Measurements from ENCODE around the gene SPACDR.

SPACDR gene

GRCh38 chr7:100413346-100413745, 50.7 kb downstream of the SPACDR start:
- DNase-seq (ENCODE audit: low read depth) = no peak

GRCh38 chr7:100411101-100411500, 53.0 kb downstream of the SPACDR start:
- no peak for DNase-seq (ENCODE audit: low read depth)

- DNase-seq (ENCODE audit: low read depth) = peak; percentile 23
Measured at GRCh38 chr7:100407285-100408180, 56.5 kb downstream of the SPACDR start.

- DNase-seq (ENCODE audit: low read depth) = no peak
Measured at GRCh38 chr7:100406767-100407166, 57.3 kb downstream of the SPACDR start.
